DMS 273 (cell line): Measurements from ENCODE around the gene C1orf174.

Source experiments
- DNase-seq: peaks from one replicate; lab custom pipeline; 2025; ENCODE audit not compliant: unreplicated experiment; lab: John Stamatoyannopoulos, UW

C1orf174 gene

DNA sequence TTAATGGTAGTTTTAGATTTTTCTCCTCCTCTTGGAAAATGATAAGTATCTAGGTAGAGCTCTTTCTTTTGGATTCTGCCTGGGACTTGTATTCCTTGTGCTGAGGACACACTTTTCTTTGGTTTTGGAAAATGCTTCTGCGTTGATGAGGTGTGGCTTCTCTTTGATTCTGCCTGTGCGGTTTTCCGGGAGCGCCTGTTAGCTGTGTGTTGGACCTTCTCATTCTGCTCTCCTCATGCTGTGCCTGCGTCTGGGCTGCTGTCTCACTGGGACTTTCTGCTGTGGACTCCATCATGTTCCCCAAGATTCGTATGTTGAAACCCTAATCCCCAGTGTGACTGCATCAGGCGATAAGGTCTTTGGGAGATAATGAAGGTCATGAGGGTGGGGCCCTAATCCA, 21.0 kb downstream of the C1orf174 start:
- DNase-seq: no peak

DNA sequence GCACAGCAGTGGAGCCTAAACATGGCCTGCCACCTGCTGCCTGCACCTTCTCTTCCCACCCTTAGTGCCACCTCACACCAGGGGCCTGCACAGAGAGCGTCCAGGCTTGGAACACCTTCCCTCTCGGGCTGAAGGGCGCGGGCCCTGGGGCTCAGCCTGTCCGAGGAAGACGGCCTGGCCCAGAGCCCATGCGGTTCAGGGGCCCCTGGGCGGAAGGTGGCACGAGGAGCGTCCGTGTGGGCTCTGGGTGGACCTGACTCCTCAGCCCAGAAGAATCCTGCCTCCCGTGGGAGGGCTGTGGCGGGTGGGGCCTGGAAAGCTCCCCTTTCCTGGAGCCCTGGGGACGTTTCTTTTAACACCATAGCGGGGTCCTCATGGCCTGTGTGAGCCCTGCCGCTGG, 23.4 kb downstream of the C1orf174 start:
- DNase-seq: no peak

DNA sequence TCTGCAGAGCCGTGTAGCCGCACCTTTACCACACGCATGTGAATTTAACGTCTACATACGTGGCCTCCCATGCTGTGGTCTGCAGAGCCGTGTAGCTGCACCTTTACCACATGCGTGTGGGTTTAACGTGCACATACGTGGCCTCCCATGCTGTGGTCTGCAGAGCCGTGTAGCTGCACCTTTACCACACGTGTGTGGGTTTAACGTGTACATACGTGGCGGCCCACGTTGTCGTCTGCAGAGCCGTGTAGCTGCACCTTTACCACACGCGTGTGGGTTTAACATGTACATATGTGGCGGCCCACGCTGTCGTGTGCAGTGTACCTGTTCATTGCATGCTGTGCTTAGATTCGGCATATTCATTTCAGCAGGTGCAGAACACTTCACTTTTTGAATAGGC, 25.3 kb downstream of the C1orf174 start:
- no peak for DNase-seq

DNA sequence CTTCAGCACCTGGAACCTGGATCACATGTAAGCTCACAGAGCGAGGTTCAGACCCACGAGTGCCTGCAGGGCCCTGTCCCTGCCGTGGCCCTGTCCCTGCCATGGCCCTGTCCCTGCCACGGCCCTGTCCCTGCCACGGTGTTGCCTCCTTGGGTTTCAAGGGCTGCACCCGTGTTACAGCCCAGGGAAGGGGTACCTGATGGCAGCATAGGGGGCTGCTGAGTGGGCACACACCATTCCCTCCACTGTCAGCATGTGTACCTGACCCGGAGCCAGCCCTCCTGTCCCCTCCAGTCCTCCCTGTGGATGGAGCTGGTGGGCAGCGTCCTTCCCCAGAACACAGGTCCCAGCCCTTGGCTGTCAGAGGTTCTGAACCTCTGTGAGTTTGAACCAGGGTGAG, 27.5 kb downstream of the C1orf174 start:
- DNase-seq: no peak

DNA sequence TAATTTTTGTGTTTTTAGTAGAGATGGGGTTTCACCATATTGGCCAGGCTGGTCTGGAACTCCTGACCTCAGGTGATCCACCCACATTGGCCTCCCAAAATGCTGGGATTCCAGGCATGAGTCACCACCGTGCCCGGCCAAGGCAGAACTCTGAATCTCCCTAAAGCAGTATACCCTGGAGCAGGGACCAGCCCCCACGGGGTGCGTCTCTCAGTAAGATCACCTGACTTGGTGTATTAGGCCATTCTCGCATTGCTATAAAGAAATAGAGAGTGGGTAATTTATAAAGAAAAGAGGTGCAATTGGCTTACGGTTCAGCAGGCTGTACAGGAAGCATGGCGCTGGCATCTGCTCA, 28.6 kb downstream of the C1orf174 start:
- no peak for DNase-seq

DNA sequence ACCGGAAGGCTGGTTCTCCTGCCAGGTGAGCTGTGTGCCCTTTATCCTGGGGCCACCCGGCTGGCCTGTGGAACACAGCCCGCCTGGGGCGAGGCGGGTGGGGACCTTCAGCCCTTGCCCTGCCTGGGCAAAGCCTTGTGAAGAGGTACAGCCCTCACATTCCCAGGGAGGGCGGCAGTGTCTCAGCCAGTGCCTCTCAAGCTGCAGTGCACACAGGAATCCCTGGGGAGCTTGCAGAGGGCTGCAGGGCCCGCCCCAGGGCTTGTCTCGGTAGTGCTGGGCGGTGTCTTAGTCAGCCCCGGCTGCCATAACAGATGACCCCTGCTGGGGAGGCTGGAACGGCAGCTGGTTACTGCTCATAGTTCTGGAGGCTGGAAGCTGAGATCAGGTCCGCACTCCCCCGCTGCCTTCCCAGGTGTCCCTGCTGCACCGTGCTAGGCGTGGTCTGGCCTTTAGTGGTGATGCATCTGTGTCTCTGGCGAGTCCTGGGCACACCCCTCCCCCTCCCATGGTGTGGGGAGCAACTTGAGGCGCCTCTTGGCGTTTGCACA, 30.2 kb downstream of the C1orf174 start:
- peak; percentile 53 for DNase-seq

DNA sequence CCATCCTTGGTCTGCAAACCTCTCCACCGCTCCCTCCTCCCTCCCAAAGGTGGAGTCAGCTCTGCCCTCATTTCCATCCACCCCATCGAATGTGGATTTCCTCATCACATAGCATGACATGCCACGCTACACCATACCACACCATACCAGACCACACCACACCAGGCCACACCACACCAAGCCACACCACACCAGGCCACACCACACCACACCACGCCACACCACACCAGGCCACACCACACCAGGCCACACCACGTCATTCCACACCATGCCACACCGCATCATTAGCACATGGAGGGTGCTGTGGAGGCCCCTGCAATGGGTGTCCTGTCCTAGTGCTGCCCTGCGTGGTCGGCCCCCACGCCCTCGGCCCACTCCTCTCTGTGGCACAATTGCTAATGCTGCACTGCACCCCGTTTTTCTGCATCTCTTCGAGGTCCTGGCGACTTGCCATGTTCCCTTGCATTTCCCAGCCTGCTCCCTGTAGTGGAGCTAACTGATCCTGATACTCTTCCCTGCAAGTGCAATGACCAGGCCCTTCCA, 31.5 kb downstream of the C1orf174 start:
- no peak for DNase-seq

DNA sequence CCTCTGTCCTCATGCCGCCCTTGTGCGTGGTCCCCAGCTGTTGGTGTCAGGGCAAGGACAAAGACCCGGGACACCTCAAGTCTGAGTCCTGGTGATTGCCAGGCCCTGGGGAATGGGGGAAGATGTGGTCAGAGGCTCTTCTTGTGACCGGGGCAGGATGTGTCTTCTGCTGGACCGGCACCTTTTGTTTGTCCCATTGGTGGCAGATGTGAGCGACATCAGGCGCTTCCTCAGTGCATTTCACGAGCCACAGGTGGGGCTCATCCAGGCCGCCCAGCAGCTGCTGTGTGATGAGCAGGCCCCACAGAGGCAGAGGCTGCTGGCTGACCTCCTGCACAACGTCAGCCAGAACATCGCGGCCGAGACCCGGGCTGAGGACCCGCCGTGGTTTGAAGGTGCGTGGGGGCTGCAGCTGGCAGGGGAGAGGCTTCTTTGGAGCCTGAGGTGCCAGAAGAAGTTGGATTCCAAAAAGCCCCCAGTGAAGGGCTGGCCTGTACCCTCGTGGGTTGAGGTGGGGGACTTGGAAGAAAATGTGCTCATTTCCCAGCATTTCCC, 34.4 kb downstream of the C1orf174 start:
- DNase-seq: no peak

DNA sequence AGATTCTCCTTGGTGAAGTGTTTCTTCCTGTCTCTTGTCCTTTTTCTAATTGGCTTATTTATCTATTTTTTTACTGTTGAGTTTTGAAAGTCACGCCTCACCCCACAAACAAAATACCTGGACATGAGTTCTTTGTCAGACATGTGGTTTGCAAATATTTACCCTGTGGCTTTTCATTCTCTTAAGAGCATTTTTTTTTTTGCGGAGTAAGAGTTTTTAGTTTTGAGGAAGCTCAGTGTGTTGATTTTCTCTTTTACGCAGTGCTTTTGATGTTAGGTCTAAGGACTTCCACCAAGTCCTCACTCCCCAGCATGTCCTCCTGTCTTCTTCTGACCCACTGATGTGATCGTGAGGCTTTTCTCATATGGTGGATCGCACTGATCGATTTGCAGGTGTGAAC, 35.2 kb downstream of the C1orf174 start:
- no peak for DNase-seq

DNA sequence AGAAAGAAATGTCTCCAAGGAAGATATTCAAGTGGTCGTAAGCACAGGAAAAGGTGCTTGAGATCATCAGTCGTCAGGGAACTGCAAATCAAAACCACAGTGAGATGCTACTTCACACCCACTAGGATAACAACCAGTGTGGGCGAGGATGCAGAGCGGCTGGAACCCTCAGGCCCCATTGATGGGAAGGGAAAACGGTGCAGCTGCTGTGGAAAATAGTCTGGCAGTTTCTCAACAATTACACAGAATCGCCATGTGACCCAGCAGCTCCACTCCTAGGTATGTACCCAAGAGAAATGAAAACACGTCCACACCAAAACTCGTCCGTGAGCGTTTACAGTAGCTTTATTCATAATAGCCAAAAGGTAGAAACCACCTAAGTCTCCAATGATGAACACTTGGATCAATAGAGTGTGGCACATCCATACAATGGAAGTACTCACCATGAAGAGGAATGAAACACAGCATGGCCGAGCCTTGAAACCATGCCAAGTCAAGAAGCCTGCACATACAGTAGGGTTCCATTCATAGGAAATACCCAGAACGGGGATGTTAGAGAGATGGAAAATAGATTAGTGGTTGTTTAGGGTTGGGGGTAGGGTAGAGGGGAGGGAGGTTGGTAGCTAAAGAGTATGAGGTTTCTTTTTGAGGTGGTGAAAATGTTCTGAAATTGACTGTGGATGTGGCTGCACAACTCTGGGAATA, 36.7 kb downstream of the C1orf174 start:
- DNase-seq: no peak

DNA sequence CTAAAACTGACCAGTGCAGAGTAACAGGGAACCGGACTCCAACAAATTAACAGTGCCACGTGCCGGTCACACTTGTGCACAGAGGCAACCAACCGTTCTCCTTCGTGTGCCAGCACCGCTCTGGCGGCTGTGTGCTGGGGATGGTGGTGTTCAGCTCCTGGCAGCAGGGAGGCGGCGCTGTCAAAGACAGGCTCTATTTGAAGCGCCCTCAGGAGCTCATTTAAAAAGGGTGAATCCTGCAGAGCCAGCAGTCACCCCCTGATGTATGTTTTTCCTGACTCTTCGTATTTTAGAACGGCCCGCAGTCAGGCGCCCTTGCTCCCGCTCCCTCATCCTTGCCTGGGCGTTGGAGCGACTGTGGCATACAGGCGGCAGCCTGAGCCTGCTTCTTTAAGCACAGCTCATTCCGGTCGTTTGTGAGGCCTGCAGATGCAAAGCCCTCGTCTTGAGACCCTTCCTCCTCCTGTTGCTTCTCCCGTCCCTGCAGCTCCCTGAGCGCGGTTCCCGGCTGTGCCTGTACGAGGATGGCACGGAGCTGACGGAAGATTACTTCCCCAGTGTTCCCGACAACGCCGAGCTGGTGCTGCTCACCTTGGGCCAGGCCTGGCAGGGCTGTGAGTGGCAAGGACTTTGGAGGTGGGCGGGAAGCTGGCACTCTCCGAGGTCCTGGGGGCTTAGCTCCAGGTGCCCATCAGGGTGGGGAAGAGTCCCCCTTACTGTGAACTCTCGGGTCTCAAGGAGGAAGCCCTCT, 41.7 kb downstream of the C1orf174 start:
- DNase-seq: peak; percentile 52

DNA sequence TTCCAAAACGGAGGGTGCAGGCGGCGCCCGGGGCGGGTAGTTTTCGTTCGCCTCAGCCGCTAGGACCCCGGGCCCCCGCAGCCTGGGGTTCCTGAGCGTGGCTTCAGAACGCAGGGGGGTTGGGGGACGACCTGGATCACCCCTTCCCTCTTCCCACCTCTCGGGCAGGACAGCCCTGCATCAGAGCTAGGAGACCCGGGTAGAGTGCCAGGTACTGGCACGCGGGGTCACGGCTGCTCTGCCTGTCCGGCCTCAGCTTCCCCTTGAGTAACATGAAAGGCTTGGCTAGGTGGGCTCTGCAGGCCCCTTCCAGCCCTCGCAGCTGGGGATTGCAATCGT, 42.3 kb downstream of the C1orf174 start:
- DNase-seq: no peak

DNA sequence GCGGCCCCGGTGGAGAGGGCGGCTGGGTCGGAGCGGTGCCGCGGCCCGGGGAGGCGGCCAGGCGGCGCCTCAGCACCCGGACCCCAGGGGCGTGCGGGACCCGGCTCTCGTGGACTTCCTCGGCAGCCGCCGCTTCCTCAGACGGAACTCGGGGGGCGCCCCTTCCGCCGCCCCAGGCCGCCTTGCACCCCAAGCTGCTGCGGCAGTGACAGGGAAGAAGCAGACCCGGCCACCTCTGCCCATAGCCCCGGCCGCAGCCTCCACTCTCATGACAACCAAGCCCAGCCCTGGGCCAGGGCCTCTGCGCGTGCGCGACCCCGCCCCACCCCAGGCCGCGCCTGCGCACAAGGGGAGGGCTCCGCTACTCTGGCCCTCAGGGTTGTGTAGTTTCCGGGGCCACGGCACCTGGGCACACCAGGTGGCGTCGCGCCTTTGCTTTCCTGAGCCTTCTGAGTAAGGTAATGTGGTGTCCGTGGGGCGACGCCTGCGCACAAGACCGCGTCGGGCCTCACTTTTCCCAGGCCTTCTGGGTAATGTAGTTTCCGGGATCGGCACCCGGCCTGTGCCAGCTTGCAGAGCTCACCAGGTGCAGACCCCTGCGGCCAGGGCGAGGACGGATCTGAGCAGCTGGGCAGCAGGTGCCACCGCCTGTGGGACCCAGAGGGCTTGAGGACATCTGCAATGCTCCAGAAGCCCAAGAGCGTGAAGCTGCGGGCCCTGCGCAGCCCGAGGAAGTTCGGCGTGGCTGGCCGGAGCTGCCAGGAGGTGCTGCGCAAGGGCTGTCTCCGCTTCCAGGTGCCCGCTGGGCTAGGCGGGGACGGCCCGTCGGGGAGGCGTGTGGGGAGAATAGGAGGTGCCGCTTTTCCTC, 42.9 kb downstream of the C1orf174 start, which contains the start of the genes CEP104 and DFFB:
CEP104 (minus strand) TSS at position 289 of the 868 bp plus-strand sequence. CDS start 4,804 bp downstream, outside the sequence.
DFFB (plus strand) TSS at position 554 of the 868 bp plus-strand sequence; CDS start at position 682, 128 bp downstream.
- DNase-seq: peak; percentile 98

DNA sequence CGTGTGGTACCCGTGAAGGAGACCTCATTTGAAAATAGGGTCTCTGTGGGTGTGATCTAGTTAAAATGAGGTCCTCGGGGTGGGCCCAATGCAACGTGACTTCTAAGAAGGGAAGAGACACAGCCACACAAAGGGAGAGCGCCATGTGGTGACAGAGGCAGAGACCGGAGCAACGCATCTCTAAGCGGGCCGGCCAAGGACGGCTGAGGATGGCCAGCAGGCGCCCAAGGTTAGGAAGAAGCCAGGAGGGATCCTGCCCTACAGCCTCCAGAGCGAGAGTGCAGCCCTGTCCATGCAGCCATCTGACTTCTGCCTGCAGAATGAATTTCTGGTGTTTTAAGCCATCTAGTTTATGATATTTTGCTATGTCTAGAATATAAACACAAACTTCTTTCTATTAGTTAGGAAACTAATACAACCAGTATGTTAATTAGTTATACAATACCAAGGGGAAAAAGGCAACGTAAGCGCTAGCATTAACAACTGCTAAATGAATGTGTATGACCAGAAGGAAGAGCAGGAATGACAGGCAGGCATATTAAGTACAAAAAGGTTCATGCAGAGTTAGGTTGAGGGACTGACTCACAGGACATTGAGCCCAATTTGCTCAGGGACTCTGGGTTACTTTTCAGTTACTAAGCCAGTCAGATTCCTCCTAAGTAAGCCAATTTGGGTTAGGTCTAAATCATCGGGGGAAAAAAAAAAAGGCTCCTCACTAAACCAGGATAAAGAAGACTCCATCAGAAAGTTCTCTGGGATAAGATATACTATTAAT, 47.2 kb downstream of the C1orf174 start:
- no peak for DNase-seq

DNA sequence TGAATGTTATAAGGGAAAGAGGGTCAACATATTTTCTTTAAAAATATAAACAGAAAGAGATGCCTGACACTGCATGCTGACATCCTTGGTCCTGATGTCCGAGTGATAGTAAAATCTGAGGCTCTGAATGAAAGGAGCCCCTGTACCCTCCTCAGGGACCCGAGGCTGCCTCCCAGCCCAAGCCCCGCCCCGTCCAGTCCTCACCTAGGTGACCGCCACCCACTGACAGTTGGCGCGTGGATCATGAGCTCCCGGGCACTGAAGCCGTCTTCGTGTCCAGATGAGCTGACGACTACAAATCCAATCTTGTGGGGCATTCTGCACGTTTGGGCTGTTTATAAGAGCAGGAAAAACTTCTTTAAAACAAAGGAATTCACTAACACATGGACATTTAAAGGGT, 48.0 kb downstream of the C1orf174 start:
- no peak for DNase-seq

DNA sequence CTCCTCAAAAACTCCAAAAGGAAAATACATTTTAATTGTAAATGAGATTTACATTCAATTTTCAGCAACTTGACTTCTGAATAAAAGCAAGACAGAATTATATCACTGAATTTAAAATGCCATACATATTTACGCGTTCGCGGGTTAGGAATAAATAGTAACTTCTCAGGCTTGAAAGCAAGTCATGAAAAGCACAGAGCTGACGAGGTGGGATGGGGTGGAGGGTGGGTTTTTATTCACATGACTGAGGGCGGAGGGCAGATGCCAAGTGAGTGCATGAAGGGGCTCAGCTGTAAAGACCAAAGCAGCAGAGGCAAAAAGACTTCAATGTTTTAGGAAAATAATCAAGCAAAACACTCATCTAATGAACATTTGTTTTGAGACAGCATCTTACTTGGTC, 48.8 kb downstream of the C1orf174 start:
- no peak for DNase-seq

DNA sequence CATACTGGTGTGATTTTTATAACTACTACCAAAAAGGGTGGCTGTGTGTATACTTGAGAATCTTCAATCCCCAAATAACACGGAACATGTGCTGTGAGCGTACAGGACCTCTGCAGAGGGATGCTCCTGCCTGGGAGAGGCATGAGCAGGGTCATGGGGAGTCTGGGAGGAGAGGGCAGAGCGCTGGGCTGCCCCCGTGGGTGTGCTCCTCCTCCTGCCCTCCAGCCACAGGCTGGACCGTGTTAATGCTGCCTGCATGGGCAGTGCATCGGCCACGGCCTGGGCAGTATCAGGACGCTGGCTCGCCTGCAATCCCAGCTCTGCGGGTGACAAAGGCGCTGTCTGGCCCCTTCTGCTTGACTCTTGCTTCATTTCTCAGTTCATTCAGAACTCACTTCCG, 49.2 kb downstream of the C1orf174 start:
- no peak for DNase-seq

DNA sequence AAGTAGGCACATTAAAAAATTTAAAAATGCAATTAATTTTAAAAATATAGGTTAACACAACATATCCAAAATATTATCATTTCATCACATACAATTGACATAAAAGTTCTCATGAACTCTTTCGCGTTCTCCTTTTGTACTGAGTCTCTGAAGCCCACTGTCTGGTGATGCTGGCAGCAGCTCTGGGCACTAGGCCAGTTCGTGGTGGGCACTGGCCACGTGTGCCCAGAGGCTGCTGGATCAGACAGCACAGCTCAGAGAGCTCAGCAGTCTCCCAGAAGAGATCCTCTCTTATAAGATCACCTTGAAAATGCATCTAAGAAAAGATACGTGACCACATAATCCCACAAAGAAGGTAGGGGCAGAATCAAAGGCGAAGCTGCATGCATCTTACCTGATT, 53.0 kb downstream of the C1orf174 start:
- DNase-seq: no peak

DNA sequence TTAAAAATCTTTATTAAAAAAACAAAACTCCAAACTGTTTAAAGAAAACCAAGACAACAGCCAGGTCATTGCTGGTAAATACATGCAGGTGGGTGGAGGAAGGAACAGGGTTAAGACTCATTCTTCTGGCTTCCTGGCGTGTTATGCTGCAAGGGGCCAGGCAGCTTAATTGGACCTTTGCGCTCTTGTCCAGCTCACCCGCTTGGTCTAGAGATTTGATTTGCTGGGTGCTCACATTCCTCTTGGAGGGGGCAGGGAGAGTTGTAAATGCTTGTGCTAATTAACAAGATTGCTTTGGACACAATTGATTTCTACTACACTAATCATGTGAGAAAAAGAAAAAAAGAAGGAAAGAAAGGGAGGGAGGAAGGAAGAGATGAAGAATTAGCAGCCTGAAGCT, 53.5 kb downstream of the C1orf174 start:
- no peak for DNase-seq

DNA sequence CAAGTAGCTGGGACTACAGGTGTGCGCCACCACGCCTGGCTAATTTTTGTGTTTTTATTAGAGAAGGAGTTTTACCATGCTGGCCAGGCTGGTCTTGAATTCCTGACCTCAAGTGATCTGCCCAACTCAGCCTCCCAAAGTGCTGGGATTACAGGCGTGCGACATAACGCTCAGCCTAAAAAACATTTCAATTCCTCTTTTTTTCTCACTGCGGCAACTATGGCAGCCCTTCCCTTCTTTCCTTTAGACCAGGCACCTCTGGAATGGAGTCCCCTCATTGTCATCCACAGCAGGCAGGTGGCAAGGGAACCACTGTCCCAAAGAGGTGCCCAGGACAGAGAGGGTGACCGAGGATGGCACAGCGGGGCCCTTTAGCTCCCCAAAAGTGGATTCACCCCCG, 57.2 kb downstream of the C1orf174 start:
- no peak for DNase-seq
